Myometrial cell (primary cell): ENCODE data around the gene KRTAP1-4. TPM values are rescaled to one million over a fixed set of nuclear protein-coding genes. Genes with fewer than 3 reads are reported as not detected.

ENCODE experiments used
- total RNA-seq: library from RNA; depleted of rRNA; stranded (reverse); fragments of >200 nt; gene quantifications from 2 replicates; pipeline ENCODE4 v1.2.3, GENCODE V29; 2015

KRTAP1-4 gene, protein sequence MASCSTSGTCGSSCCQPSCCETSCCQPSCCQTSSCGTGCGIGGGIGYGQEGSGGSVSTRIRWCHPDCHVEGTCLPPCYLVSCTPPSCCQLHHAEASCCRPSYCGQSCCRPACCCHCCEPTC
- not detected in 2 replicates for total RNA-seq

DNA sequence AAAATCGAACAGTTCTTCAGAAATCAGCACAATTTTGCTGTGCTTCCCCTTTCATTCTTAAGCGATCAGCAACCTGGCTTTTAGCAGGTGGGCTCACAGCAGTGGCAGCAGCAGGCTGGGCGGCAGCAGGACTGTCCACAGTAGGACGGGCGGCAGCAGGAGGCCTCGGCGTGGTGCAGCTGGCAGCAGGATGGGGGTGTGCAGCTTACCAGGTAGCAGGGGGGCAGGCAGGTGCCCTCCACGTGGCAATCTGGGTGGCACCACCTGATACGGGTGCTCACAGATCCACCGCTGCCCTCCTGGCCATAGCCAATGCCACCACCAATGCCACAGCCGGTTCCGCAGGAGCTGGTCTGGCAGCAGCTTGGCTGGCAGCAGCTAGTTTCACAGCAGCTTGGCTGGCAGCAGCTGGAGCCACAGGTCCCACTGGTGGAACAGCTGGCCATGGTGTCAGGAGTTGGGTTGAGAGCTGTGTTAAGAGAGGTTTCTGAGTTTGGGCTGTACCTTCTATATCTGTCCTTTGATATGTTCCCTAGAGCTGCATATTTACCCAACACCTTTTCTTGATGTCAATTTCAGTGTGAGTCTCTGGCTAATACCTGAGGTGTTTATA, at the start of gene KRTAP1-4:
Gene KRTAP1-4, minus strand, starts transcription at position 563 of the 613 bp plus-strand sequence. Its CDS starts 117 bp downstream, at position 446.

DNA sequence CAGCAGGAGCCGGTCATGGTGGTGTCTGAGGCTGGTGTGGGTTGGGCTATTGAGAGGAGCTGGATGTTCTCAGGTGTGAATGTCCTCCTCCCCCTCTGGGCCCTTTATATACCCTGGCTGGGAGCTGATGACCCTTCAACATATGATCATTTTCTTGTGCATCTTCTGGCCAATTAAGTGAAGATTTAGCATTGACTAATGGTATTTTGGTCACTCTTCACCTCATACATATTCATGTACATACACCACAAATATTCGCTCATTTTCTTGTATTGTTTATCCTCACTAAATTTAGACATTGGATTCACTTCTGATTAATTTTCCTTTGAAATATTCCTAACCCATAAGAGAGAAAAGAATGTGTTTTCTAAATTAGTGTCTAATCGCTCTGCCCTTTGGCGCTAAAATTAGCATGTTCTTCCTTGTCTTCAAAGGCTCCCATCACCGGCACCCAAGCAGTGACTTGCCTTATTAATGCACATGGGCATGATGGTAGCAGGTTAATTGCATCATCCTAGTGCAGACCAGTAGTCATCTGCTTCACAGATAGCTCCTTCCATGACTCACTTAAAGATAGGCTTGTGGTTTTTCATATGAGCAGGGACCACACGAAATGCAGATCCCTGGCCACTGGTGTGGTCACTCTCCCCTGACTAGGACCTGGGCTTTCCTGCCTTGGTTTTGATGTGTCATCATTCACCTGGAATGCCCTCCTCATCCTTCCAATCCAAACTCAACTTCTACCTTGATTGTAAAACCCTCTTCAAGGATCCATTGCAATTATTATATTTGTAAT, 36.0 kb upstream of the KRTAP1-4 start, which contains the start of gene KRTAP2-4:
Gene KRTAP2-4, minus strand, starts transcription at position 51 of the 796 bp plus-strand sequence. Its CDS starts 34 bp downstream, at position 17.

DNA sequence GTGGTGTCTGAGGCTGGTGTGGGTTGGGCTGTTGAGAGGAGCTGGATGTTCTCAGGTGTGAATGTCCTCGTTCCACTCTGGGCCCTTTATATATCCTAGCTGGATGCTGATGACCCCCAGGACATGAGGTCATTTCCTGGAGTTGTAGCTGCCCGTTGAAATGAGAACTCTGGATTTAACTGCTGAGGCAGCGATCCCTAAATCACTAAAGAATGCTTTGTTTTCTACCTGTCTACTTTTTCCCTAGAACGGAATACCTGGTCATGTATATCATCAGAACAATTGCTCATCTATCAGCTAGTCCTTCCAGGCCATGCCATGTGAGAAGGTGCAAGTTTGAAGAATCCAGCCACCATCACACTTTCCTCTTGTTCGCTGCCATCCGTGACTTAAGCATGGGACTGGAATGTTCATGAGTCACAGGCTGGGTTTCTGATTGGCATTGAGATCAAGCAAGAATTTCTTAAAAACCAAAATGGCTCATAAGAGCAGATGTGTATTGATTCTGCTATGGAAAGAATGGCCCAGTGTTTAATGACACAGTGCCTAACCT, 30.1 kb upstream of the KRTAP1-4 start, which contains the start of gene KRTAP2-3:
Gene KRTAP2-3, minus strand, starts transcription at position 63 of the 553 bp plus-strand sequence. CDS start 64 bp downstream, outside the sequence.

DNA sequence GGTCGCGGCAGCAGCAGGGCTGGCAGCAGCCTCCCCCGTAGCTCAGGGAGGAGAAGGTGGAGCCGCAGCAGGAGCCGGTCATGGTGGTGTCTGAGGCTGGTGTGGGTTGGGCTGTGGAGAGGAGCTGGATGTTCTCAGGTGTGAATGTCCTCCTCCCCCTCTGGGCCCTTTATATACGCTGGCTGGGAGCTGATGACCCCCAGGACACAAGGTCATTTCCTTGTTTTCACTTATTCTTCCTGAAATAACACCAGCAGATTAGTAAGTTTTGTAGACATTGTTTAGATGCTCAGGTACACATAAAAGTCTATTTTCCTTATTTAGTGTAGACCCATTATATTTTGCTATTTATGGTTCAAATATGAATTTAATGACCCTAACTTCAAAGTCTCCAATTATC, 25.1 kb upstream of the KRTAP1-4 start, which contains the start of gene KRTAP2-2:
Gene KRTAP2-2, minus strand, starts transcription at position 101 of the 400 bp plus-strand sequence. Its CDS starts 19 bp downstream, at position 82.

DNA sequence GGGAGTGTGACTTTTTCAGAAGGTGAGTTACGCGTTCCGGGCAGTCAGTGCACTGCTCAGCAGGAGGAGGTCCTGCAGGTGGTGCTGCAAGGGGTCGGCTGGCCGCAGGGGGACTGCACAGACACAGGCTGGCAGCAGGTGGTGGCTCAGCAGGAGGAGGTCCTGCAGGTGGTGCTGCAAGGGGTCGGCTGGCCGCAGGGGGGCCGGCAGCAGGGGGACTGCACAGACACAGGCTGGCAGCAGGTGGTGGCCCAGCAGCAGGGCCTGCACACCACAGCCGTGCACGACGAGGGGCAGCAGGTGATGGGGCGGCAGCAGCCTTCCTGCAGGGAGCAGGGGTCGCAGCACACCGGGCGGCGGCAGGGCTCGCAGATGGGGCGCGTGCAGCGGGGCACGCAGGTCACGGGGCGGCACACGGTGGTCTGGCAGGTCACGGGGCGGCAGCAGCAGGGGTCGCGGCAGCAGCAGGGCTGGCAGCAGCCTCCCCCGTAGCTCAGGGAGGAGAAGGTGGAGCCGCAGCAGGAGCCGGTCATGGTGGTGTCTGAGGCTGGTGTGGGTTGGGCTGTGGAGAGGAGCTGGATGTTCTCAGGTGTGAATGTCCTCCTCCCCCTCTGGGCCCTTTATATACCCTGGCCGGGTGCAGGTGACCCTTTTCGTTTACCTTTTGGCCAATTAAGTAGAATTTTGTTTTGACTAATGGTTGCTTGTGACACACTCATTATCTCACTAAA, 16.9 kb upstream of the KRTAP1-4 start, which contains the start of gene KRTAP2-1:
Gene KRTAP2-1, minus strand, starts transcription at position 582 of the 731 bp plus-strand sequence. Its CDS starts 49 bp downstream, at position 533.

DNA sequence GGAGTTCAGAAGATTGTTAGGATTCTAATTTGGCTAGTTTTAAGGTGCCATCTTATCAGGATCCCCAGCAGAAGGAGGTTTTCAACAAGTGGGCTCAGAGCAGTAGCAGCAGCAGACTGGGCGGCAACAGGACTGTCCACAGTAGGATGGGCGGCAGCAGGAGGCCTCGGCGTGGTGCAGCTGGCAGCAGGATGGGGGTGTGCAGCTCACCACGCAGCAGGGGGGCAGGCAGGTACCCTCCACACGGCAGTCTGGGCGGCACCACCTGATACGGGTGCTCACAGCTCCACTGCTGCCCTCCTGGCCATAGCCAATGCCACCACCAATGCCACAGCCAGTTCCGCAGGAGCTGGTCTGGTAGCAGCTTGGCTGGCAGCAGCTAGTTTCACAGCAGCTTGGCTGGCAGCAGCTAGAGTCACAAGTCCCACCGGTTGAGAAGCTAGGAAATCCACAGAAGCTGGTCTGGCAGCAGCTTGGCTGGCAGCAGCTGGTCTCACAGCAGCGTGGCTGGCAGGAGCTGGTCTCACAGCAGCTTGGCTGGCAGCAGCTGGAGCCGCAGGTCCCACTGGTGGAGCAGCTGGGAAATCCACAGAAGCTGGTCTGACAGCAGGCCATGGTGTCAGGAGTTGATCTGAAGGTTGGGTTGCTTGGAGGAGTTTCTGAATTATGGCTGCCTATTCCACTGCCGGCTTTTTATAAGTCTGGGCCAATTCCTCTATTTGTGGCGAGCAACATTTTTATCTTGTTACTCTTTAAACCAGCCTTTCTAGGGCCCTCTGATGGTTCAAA, 11.0 kb upstream of the KRTAP1-4 start, which contains the start of gene KRTAP1-1:
Gene KRTAP1-1, minus strand, starts transcription at position 668 of the 789 bp plus-strand sequence. Its CDS starts 53 bp downstream, at position 615.

DNA sequence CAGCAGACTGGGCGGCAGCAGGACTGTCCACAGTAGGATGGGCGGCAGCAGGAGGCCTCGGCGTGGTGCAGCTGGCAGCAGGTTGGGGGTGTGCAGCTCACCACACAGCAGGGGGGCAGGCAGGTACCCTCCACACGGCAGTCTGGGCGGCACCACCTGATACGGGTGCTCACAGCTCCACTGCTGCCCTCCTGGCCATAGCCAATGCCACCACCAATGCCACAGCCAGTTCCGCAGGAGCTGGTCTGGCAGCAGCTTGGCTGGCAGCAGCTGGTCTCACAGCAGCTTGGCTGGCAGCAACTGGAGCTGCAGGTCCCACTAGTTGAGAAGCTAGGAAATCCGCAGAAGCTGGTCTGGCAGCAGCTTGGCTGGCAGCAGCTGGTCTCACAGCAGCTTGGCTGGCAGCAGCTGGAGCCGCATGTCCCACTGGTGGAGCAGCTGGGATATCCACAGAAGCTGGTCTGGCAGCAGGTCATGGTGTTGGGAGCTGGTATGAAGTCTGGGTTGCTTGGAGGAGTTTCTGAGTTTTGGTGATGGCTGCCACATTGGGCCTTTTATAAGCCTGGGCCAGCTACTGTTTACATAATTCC, 4.4 kb upstream of the KRTAP1-4 start, which contains the start of gene KRTAP1-3:
Gene KRTAP1-3, minus strand, starts transcription at position 529 of the 590 bp plus-strand sequence. Its CDS starts 53 bp downstream, at position 476.

DNA sequence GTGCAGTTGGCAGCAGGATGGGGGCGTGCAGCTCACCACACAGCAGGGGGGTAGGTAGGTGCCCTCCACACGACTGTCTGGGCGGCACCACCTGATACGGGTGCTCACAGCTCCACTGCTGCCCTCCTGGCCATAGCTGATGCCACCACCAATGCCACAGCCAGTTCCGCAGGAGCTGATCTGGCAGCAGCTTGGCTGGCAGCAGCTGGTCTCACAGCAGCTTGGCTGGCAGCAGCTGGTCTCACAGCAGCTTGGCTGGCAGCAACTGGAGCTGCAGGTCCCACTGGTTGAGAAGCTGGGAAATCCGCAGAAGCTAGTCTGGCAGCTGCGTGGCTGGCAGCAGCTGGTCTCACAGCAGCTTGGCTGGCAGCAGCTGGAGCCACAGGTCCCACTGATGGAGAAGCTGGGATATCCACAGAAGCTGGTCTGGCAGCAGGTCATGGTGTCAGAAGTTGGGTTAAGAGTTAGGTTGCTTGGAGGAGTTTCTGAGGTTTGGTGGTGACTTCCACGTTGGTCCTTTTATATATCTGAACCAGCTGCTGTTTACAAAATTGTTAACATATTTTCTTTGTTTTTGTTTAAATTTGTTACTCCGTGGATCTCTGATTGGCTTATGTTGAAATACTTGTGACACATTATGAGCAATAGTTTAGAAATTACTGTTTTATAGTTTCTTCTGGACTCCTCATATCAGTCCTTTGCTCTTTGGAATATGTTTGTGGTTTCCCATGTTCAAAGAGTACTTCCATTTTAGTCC, 3.1 kb downstream of the KRTAP1-4 start, which contains the start of gene KRTAP1-5:
Gene KRTAP1-5, minus strand, starts transcription at position 494 of the 757 bp plus-strand sequence. Its CDS starts 53 bp downstream, at position 441.

DNA sequence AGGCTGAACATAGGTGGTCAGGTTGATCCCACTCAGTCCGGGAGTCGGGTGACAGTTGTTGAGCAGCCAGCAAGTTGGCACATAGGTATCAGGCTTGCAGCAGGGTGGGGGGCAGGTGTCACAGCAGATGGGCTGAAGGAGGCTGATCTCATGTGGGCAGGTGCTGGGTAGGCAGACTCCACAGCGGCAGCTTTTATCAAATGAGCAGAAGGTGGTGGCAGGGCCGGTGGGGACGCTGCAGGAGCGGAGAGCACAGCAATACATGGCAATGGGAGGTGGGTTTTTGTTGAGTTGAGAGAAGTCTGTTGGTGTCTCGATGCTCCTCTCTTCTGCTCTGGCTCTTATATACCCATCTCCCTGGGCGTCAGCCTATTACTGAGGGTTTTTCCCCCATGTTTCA, 21.2 kb downstream of the KRTAP1-4 start, which contains the start of gene KRTAP3-1:
Gene KRTAP3-1, minus strand, starts transcription at position 318 of the 400 bp plus-strand sequence. Its CDS starts 54 bp downstream, at position 264.

DNA sequence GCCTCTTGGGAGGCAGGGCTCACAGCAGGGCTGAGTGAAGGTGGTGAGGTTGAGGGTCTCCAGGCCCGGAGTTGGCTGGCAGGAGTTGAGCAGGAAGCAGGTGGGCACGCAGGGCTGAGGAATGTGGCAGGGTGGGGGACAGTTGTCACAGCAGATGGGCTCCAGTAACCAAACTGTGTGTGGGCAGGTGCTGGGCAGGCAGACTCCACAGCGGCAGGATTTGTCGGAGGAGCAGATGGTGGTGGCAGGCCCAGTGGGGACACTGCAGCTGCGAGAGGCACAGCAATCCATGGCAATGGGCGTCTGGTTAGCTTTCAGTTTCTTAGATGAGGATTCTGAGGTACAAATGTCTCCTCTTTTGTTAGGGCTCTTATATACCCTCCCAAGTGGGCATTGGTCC, 30.4 kb downstream of the KRTAP1-4 start, which contains the start of gene KRTAP3-2:
Gene KRTAP3-2, minus strand, starts transcription at position 344 of the 400 bp plus-strand sequence. Its CDS starts 53 bp downstream, at position 291.

DNA sequence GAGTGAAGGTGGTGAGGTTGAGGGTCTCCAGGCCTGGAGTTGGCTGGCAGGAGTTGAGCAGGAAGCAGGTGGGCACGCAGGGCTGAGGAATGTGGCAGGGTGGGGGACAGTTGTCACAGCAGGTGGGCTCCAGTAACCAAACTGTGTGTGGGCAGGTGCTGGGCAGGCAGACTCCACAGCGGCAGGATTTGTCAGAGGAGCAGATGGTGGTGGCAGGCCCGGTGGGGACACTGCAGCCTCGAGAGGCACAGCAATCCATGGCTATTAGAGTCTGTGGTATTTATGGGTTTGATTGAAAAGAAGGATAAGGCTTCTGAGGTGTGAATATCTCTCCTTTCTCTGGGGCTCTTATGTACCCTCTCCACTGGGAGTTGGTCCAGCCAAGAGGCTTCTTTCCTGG, 36.2 kb downstream of the KRTAP1-4 start, which contains the start of gene KRTAP3-3:
Gene KRTAP3-3, minus strand, starts transcription at position 326 of the 400 bp plus-strand sequence. Its CDS starts 67 bp downstream, at position 259.

DNA sequence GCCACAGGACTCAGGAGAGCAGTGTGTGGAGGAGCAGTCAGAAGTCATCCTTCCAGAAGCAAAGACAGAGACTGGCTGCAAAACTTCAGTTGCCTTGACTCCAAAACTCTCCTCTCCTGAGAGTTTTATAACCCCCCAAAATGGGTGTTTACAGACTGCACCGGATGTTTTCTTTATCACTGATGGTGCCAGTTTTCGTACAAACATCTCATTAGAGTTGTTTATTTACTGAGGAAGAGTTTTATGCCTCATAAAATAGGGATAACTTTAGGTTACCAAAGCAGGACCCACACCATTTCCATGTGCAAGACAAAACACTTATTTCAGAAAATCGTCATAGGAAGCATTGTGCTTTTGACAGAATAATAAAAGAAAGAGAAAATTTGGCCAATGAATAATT, 45.8 kb downstream of the KRTAP1-4 start, which contains the start of gene KRT40:
Gene KRT40, minus strand, starts transcription at position 101 of the 400 bp plus-strand sequence. Its CDS starts 53 bp downstream, at position 48.

Other genes starting within 250 kb of the KRTAP1-4 start
- gene KRT27, start 247.6 kb downstream of the KRTAP1-4 start, total RNA-seq, result not detected in 2 replicates
- gene KRT28, start 230.2 kb downstream of the KRTAP1-4 start, total RNA-seq, result not detected in 2 replicates
- 14.4 and 20.9 TPM in 2 replicates for gene KRT10, start 207.6 kb downstream of the KRTAP1-4 start, total RNA-seq
- gene KRT12, start 163.0 kb downstream of the KRTAP1-4 start, total RNA-seq, result under 0.01 TPM in 1 of 2 replicates, not detected in the other
- gene KRT20, start 145.0 kb downstream of the KRTAP1-4 start, total RNA-seq, result not detected in 2 replicates
- gene KRT23, start 92.5 kb downstream of the KRTAP1-4 start, total RNA-seq, result 3.5 and 4.3 TPM in 2 replicates
- not detected in 2 replicates for gene KRT39, start 63.2 kb downstream of the KRTAP1-4 start, total RNA-seq
- gene KRT40, start 45.9 kb downstream of the KRTAP1-4 start, total RNA-seq, result not detected in 2 replicates
- not detected in 2 replicates for gene KRTAP3-3, start 36.0 kb downstream of the KRTAP1-4 start, total RNA-seq
- not detected in 2 replicates for gene KRTAP3-2, start 30.3 kb downstream of the KRTAP1-4 start, total RNA-seq
- not detected in 2 replicates for gene KRTAP3-1, start 21.1 kb downstream of the KRTAP1-4 start, total RNA-seq
- 15.4 and 18.2 TPM in 2 replicates for gene KRTAP1-5, start 3.0 kb downstream of the KRTAP1-4 start, total RNA-seq
- not detected in 2 replicates for gene KRTAP1-3, start 4.7 kb upstream of the KRTAP1-4 start, total RNA-seq
- gene KRTAP1-1, start 11.3 kb upstream of the KRTAP1-4 start, total RNA-seq, result 0.35 TPM in 1 of 2 replicates, not detected in the other
- gene KRTAP2-1, start 17.1 kb upstream of the KRTAP1-4 start, total RNA-seq, result not detected in 2 replicates
- not detected in 2 replicates for gene KRTAP2-2, start 25.0 kb upstream of the KRTAP1-4 start, total RNA-seq
- gene KRTAP2-3, start 29.9 kb upstream of the KRTAP1-4 start, total RNA-seq, result 0.89 TPM in 1 of 2 replicates, not detected in the other
- not detected in 2 replicates for gene KRTAP2-4, start 35.7 kb upstream of the KRTAP1-4 start, total RNA-seq
- not detected in 2 replicates for gene KRTAP4-7, start 54.0 kb upstream of the KRTAP1-4 start, total RNA-seq
- gene KRTAP4-8, start 67.9 kb upstream of the KRTAP1-4 start, total RNA-seq, result not detected in 2 replicates
- not detected in 2 replicates for gene KRTAP4-16, start 72.0 kb upstream of the KRTAP1-4 start, total RNA-seq
- not detected in 2 replicates for gene KRTAP4-9, start 75.2 kb upstream of the KRTAP1-4 start, total RNA-seq
- gene KRTAP4-11, start 88.2 kb upstream of the KRTAP1-4 start, total RNA-seq, result not detected in 2 replicates
- not detected in 2 replicates for gene KRTAP4-12, start 94.0 kb upstream of the KRTAP1-4 start, total RNA-seq
- gene KRTAP4-6, start 110.3 kb upstream of the KRTAP1-4 start, total RNA-seq, result not detected in 2 replicates
- gene KRTAP4-5, start 119.6 kb upstream of the KRTAP1-4 start, total RNA-seq, result not detected in 2 replicates
- not detected in 2 replicates for gene KRTAP4-4, start 130.6 kb upstream of the KRTAP1-4 start, total RNA-seq
- gene KRTAP4-3, start 138.0 kb upstream of the KRTAP1-4 start, total RNA-seq, result not detected in 2 replicates
- not detected in 2 replicates for gene KRTAP4-2, start 148.0 kb upstream of the KRTAP1-4 start, total RNA-seq
- not detected in 2 replicates for gene KRTAP4-1, start 154.7 kb upstream of the KRTAP1-4 start, total RNA-seq
- gene KRTAP9-1, start 159.7 kb upstream of the KRTAP1-4 start, total RNA-seq, result not detected in 2 replicates
- gene KRTAP9-2, start 196.5 kb upstream of the KRTAP1-4 start, total RNA-seq, result not detected in 2 replicates
- gene KRTAP9-3, start 202.3 kb upstream of the KRTAP1-4 start, total RNA-seq, result not detected in 2 replicates
- gene KRTAP9-8, start 207.8 kb upstream of the KRTAP1-4 start, total RNA-seq, result not detected in 2 replicates
- gene KRTAP9-4, start 219.5 kb upstream of the KRTAP1-4 start, total RNA-seq, result not detected in 2 replicates
- not detected in 2 replicates for gene KRTAP9-9, start 225.2 kb upstream of the KRTAP1-4 start, total RNA-seq
- not detected in 2 replicates for gene KRTAP9-6, start 235.2 kb upstream of the KRTAP1-4 start, total RNA-seq
- gene KRTAP9-7, start 245.5 kb upstream of the KRTAP1-4 start, total RNA-seq, result not detected in 2 replicates